Measurements from ENCODE around the gene KLHDC4.

The KLHDC4 gene

DNA sequence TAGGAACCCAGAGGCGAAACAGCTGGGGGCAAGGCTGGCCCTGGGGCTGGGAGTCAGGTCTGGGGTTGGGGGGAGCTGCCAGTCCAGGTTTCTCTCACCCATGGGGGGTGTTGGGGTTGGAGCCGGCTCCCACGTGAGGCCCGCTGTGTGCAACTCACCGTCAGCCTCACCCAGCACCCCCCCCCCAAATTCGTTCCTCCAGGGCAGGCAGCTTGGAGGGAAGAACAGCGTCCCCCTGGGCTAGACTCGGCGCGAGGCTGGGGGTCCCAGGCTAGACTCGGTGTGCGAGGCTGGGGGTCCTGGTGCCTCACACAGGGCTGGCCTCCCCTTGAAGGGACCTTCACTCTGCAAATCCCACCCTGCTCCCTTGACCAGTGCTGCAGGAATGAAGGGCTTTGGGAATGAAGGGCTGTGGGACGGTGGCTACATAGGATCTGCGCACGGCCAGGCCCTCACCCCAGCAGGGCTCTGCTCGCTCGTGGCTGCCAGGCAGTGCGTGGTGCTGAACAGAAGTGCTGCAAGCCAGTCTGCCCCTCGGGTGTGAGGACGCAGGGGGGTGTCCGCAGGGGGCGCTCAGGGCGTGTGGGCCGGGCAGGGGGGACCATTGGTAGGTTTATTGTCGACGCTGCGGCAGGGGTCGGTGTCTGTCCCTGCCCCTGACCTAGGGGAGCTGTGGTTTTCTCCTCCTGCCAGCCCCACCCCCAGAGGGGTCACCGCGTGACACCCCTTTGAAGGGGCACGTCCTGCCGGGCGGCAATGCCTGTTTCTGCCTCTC, 74.7 kb downstream of the KLHDC4 start:
- WGBS, 2 experiments (ENCODE audit: insufficient coverage in 2 of 2), result 86 to 87% methylated on average over 18 to 24 of the region's 33 CpGs
- peaks cover 10% of the 10 kb centered on the region for H3K36me3 ChIP-seq (ENCODE audit: control insufficient read depth, insufficient read depth, low read length)

GRCh38 chr16:87689956-87690465, 75.8 kb downstream of the KLHDC4 start:
- no peak overlapping the region for H3K4me3 ChIP-seq (ENCODE audit: extremely low read depth, insufficient read depth, low read length, poor library complexity, severe bottlenecking)
- no peaks in the 10 kb centered on the region for H3K9me3 ChIP-seq (ENCODE audit: control insufficient read depth, low read length)
- WGBS, 2 experiments (ENCODE audit: insufficient coverage in 2 of 2), result 96 to 97% methylated on average over 45 to 46 of the region's 46 CpGs
- no peak overlapping the region for H3K27ac ChIP-seq (ENCODE audit: low read depth, low read length, severe bottlenecking)
- H3K4me1 ChIP-seq (ENCODE audit: control insufficient read depth, insufficient read depth, low read length, poor library complexity, severe bottlenecking), result no peaks in the 10 kb centered on the region
- H3K36me3 ChIP-seq (ENCODE audit: control insufficient read depth, insufficient read depth, low read length), result peaks cover 7% of the 10 kb centered on the region

More for the DNA sequence above, 74.7 kb downstream of the KLHDC4 start:
- Histone ChIP-seq H3K4me1 (ENCODE audit: control insufficient read depth, insufficient read depth, low read length, poor library complexity, severe bottlenecking) (no peaks in the 10 kb centered on the region), H3K27ac (ENCODE audit: low read depth, low read length, severe bottlenecking) (no peak overlapping the region), H3K4me3 (ENCODE audit: extremely low read depth, insufficient read depth, low read length, poor library complexity, severe bottlenecking) (no peak overlapping the region), H3K9me3 (ENCODE audit: control insufficient read depth, low read length) (no peaks in the 10 kb centered on the region)

DNA sequence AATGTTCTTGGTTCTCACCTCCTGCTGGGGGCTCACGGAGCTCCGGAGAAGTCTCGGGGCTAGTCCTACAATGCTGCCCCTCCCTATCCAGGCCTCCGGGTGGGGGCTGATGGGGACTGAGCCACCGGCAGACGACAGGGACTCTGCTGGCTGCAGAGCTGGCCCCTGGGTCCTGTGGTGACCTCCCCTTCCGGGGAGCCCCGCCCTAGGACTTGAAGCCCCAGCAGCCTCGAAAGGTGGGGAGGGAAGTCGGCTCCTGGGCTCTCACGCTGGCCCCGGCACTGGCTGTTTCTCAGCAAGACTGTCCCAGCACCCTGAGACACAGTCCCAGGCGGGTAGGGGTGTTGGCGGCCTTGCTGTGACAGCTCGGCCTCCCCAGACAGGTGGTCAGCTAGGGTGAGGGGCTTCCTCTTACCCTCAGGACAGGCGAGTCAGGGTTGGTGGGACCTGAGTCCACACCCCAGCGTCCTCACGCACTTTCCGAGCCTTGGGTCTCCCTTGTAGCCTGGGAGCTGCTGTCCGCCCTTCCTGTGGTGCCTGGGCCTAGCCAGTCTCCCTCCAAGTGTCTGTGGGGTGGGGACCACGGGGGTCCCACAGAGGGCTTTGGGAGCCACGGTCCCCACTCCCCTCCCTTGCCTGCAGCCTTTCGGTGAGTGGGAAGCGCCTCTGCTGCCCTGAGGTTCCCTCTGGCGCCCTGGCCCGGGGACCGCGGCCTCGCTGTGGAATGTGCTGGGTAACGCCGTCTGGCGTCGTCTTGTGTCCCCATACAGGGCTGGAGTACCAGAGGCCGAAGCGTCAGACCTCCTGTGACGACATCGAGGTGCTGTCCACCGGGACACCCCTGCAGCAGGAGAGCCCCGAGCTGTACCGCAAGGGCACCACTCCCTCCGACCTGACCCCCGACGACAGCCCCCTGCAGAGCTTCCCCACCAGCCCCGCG, 76.6 kb downstream of the KLHDC4 start:
- H3K4me1 ChIP-seq (ENCODE audit: control insufficient read depth, insufficient read depth, low read length, poor library complexity, severe bottlenecking), result no peaks in the 10 kb centered on the region
- no peaks in the 10 kb centered on the region for H3K36me3 ChIP-seq (ENCODE audit: control insufficient read depth, insufficient read depth, low read length)
- no peaks in the 10 kb centered on the region for H3K9me3 ChIP-seq (ENCODE audit: control insufficient read depth, low read length)
- H3K4me3 ChIP-seq (ENCODE audit: extremely low read depth, insufficient read depth, low read length, poor library complexity, severe bottlenecking), result no peak overlapping the region
- 94 to 96% methylated on average over 44 to 45 of the region's 45 CpGs for WGBS, 2 experiments (ENCODE audit: insufficient coverage in 2 of 2)
- H3K27ac ChIP-seq (ENCODE audit: low read depth, low read length, severe bottlenecking), result no peak overlapping the region

DNA sequence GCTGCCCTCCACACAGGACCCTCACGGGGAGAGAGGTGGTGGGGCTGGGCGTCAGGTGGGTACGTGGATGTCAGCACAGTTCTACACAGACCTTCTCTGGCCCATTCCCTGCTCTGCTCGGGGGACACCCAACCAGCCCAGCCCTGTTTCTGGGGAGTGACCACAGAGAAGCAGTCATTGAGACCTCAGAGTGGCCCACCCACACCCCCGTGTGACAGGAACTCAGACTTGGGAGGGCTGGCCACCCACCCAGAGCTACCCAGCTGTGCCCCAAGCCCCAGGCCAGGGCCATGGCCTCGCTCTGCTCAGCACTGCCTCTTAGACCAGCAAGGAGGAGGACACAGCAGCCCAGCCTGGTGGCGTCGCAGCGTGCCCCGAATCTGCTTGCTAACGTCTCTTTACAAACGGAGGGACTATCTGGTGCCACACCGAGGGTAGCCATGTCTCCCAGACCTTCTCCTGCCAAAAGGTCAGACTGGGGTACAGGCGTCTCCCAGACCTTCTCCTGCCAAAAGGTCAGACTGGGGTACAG, 77.7 kb downstream of the KLHDC4 start:
- Histone ChIP-seq H3K9me3 (ENCODE audit: control insufficient read depth, low read length) (no peaks in the 10 kb centered on the region), H3K4me1 (ENCODE audit: control insufficient read depth, insufficient read depth, low read length, poor library complexity, severe bottlenecking) (no peaks in the 10 kb centered on the region), H3K4me3 (ENCODE audit: extremely low read depth, insufficient read depth, low read length, poor library complexity, severe bottlenecking) (no peak overlapping the region), H3K27ac (ENCODE audit: low read depth, low read length, severe bottlenecking) (no peak overlapping the region), H3K36me3 (ENCODE audit: control insufficient read depth, insufficient read depth, low read length) (no peaks in the 10 kb centered on the region)
- WGBS, 2 experiments (ENCODE audit: insufficient coverage in 2 of 2), result 92 to 98% methylated on average over 13 of the region's 14 CpGs

GRCh38 chr16:87687126-87687910, 78.5 kb downstream of the KLHDC4 start:
- 95 to 96% methylated on average over 25 to 29 of the region's 31 CpGs for WGBS, 2 experiments (ENCODE audit: insufficient coverage in 2 of 2)
- no peaks in the 10 kb centered on the region for H3K36me3 ChIP-seq (ENCODE audit: control insufficient read depth, insufficient read depth, low read length)

GRCh38 chr16:87686697-87687096, 79.1 kb downstream of the KLHDC4 start:
- H3K27ac ChIP-seq (ENCODE audit: low read depth, low read length, severe bottlenecking), result no peak overlapping the region
- WGBS, 2 experiments (ENCODE audit: insufficient coverage in 2 of 2), result 88 to 89% methylated on average over 10 to 13 of the region's 13 CpGs
- no peaks in the 10 kb centered on the region for H3K36me3 ChIP-seq (ENCODE audit: control insufficient read depth, insufficient read depth, low read length)
- H3K9me3 ChIP-seq (ENCODE audit: control insufficient read depth, low read length), result no peaks in the 10 kb centered on the region
- H3K4me3 ChIP-seq (ENCODE audit: extremely low read depth, insufficient read depth, low read length, poor library complexity, severe bottlenecking), result no peak overlapping the region
- no peaks in the 10 kb centered on the region for H3K4me1 ChIP-seq (ENCODE audit: control insufficient read depth, insufficient read depth, low read length, poor library complexity, severe bottlenecking)

More at GRCh38 chr16:87687126-87687910, 78.5 kb downstream of the KLHDC4 start:
- Histone ChIP-seq H3K4me1 (ENCODE audit: control insufficient read depth, insufficient read depth, low read length, poor library complexity, severe bottlenecking) (no peaks in the 10 kb centered on the region), H3K9me3 (ENCODE audit: control insufficient read depth, low read length) (no peaks in the 10 kb centered on the region), H3K27ac (ENCODE audit: low read depth, low read length, severe bottlenecking) (no peak overlapping the region), H3K4me3 (ENCODE audit: extremely low read depth, insufficient read depth, low read length, poor library complexity, severe bottlenecking) (no peak overlapping the region)

- 86 to 90% methylated on average over 13 of the region's 13 CpGs for WGBS, 2 experiments (ENCODE audit: insufficient coverage in 2 of 2)
- no peak overlapping the region for H3K4me3 ChIP-seq (ENCODE audit: extremely low read depth, insufficient read depth, low read length, poor library complexity, severe bottlenecking)
- H3K9me3 ChIP-seq (ENCODE audit: control insufficient read depth, low read length), result no peaks in the 10 kb centered on the region
- no peaks in the 10 kb centered on the region for H3K36me3 ChIP-seq (ENCODE audit: control insufficient read depth, insufficient read depth, low read length)
- no peak overlapping the region for H3K27ac ChIP-seq (ENCODE audit: low read depth, low read length, severe bottlenecking)
- no peaks in the 10 kb centered on the region for H3K4me1 ChIP-seq (ENCODE audit: control insufficient read depth, insufficient read depth, low read length, poor library complexity, severe bottlenecking)
Observed at GRCh38 chr16:87685766-87686165, 80.0 kb downstream of the KLHDC4 start.

- H3K27ac ChIP-seq (ENCODE audit: low read depth, low read length, severe bottlenecking), result no peak overlapping the region
- no peaks in the 10 kb centered on the region for H3K9me3 ChIP-seq (ENCODE audit: control insufficient read depth, low read length)
- no peaks in the 10 kb centered on the region for H3K36me3 ChIP-seq (ENCODE audit: control insufficient read depth, insufficient read depth, low read length)
- H3K4me3 ChIP-seq (ENCODE audit: extremely low read depth, insufficient read depth, low read length, poor library complexity, severe bottlenecking), result no peak overlapping the region
- no peaks in the 10 kb centered on the region for H3K4me1 ChIP-seq (ENCODE audit: control insufficient read depth, insufficient read depth, low read length, poor library complexity, severe bottlenecking)
- 95 to 98% methylated on average over 12 to 19 of the region's 19 CpGs for WGBS, 2 experiments (ENCODE audit: insufficient coverage in 2 of 2)
Observed at GRCh38 chr16:87685405-87685755, 80.4 kb downstream of the KLHDC4 start.

- H3K4me3 ChIP-seq (ENCODE audit: extremely low read depth, insufficient read depth, low read length, poor library complexity, severe bottlenecking), result no peak overlapping the region
- no peaks in the 10 kb centered on the region for H3K4me1 ChIP-seq (ENCODE audit: control insufficient read depth, insufficient read depth, low read length, poor library complexity, severe bottlenecking)
- WGBS, 2 experiments (ENCODE audit: insufficient coverage in 2 of 2), result 93% methylated on average over 25 to 29 of the region's 35 CpGs
- H3K27ac ChIP-seq (ENCODE audit: low read depth, low read length, severe bottlenecking), result no peak overlapping the region
- no peaks in the 10 kb centered on the region for H3K36me3 ChIP-seq (ENCODE audit: control insufficient read depth, insufficient read depth, low read length)
- no peaks in the 10 kb centered on the region for H3K9me3 ChIP-seq (ENCODE audit: control insufficient read depth, low read length)
Observed at GRCh38 chr16:87684711-87685404, 80.9 kb downstream of the KLHDC4 start.
